GM21529 (cell line): ENCODE measurements around the gene PML.
"Not testable (repeated sequence)": the region's sequence is repeated elsewhere in the genome, so short reads cannot be mapped to it uniquely, and the experiment has no call there.

ENCODE experiments used
- ATAC-seq: cut with Tn5 transposase; IDR thresholded peaks from one replicate; pipeline ENCODE4 v1.9.1; 2021; ENCODE audit not compliant: unreplicated experiment

PML gene

DNA sequence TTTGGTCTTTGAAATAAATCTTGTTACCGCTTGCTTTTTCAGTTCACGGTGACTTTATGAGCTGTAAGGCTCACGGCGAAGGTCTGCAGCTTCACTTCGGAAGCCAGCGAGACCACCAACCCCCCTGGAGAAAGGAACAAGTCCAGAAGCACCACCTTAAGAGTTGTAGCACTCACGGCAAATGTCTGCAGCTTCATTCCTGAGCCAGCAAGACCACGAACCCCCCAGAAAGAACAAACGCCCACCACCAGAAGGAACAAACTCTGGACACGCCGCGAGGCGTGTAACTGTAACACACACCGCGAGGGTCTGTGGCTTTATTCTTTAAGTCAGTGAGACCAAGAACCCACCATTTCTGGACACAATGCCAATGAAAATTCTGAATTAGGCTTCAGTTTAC, 59.0 kb downstream of the PML start:
- no peak for ATAC-seq

DNA sequence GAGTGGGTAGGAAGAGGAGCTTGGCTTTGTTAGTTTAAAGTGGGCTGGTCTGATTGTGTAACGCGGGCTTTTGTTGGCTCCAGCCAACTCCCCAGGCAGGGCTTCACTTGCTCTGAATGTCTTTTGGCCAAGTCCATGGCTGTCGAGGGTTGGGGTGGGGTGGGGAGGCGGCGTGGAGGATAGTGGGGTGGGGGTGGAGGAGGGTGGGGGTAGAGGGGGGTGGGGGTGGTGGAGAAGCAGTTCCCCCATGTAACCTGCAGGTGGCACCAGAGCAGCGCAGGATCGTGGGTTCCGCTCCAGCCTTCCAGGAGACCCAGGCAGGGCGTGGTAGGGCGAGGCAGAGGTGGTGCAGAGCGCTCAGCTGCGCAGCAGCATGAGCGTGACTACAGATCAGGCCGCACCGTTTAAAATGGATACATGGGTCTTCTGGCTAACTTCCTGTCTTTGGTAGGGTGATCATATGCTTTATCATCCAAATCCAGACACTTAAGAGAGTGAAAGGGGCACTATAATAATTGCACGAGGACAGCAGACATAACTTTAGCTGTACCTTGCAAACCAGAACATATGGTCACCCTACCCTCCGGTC, 59.5 kb downstream of the PML start:
- no peak for ATAC-seq

- ATAC-seq: no peak
Measured at GRCh38 chr15:74055804-74056203, 61.3 kb downstream of the PML start.

DNA sequence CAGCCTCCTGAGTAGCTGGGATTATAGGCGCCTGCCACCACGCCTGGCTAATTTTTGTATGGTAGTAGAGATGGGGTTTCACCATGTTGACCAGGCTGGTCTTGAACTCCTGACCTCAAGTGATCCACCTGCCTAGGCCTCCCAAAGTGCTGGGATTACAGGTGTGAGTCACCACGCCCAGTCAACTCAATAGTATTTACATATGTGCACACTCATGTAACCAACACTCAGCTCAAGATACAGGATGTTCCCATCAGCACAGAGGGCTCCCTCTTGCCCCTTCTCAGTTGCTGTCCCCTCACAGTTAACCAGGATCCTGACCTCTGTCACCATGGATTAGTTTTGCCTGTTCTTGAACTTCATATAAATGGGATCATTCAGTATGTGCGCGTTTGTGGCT, 61.8 kb downstream of the PML start:
- ATAC-seq: not testable (repeated sequence)

DNA sequence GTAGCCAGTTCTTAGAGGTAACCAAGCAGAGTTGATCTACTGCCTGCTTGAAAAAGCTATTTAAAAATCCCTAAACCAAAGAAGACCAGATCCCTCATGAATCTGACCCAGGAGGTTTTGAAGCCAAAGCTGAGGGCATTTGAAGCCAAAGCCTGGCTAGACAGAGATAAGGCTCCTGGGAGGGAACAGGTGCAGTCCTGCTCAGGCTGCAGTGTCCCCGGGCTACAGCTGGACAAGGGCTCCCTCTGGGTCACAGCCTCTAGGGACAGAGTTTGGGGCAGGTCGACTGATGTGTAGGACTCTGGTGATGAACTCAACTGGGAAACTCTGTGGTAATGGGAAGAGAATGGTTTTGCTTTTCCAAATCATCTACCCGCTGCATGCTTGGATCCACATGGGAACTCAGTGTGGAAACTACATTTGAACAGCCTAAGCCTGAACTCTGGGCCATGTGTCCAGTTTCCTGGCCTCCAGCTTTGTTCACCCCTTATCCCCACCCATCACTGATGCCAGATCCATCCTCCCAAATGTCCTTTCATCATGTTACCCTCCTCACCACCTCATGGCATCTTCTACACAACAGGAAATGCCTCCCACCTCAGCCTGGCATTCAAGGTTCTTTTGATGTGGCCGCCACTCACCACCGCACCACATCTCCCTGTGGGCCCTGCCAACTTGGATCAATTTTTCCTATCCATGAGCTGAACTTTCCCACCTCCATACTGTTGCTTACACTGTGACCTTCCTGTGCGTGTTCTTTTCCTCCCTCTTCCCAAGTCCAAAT, 64.7 kb downstream of the PML start:
- ATAC-seq: not testable (repeated sequence)

DNA sequence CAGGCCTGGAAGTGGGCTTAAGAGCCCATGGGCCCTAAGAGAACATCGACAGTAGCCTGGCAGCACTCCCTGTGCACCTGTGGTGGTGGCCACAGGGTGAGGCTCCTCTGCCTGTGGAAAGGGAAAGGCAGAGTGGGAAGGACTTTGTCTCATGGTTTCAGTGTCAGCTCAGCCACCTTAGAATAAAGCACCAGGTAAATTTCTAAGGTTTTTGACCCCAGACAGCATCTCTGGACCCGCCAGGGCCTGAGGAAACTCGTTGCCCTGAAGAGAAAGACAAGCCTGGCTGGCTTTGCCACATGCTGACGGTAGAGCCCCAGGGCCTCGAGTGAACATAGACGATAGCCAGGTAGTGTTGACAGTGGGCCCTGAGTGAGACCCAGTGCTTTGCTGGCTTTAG, 65.7 kb downstream of the PML start:
- ATAC-seq: no peak

DNA sequence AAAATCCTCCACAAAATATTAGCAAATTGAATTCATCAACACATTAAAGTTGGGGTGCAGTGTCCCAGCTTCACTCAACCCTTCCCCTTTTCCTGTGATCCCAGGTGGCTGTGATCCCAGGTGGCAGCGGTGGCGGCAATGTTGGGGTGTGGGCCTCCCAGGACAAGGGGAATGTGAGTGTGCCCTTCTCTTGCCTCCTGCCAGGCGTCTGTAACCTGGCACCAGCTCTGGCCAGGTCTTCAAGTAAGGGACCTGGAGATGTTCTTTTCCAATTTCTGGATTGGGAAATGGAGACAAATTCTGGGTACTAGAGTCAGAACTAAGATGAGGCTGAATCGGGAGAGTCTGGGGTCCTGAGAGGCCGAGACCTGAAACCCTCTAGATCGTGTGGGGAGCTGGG, 67.7 kb downstream of the PML start:
- no peak for ATAC-seq

GRCh38 chr15:74062671-74063070, 68.2 kb downstream of the PML start:
- ATAC-seq: no peak

- ATAC-seq: not testable (repeated sequence)
Measured at GRCh38 chr15:74063425-74064146, 69.1 kb downstream of the PML start.

DNA sequence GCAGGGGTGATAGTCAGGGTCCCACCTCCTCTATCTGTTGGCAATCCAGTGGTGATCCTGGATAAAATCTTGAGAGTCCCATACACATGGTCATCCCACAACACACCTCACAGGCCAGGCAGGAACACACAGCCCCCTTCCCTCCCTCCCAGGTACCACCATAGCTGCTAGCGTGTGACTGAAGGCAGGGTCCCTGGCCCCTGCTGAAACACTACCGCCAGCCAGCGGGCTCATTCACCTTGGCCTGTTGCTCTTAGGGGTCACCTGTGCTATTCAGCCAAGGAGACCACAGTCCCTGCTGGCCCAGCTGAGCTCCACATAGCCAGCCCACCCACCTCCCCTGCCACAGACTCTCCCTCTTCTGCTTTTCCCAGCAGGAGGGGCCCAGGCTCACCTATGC, 69.7 kb downstream of the PML start:
- not testable (repeated sequence) for ATAC-seq

GRCh38 chr15:74064822-74065221, 70.3 kb downstream of the PML start:
- ATAC-seq: not testable (repeated sequence)

GRCh38 chr15:74065684-74066411, 71.3 kb downstream of the PML start:
- peak; percentile 59 for ATAC-seq

DNA sequence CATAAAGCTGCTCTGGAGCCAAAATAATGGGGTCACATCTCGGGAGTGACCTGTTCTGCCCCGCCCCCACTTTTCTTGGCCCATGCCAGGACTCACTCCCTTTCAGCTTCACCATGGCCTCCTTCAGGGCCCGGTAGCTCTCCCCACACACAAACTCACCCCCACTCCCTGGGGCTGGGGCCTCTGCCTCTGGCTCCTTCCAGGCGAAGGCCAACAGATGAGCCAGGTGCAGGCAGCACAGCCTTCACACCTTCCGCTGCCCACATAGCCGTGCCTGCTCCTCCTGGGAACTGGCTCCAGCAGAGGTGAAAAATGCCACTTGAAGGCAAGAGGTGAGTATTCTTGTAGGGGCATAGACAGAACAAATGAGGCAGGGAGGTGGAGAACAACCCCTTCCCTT, 77.1 kb downstream of the PML start:
- not testable (repeated sequence) for ATAC-seq

DNA sequence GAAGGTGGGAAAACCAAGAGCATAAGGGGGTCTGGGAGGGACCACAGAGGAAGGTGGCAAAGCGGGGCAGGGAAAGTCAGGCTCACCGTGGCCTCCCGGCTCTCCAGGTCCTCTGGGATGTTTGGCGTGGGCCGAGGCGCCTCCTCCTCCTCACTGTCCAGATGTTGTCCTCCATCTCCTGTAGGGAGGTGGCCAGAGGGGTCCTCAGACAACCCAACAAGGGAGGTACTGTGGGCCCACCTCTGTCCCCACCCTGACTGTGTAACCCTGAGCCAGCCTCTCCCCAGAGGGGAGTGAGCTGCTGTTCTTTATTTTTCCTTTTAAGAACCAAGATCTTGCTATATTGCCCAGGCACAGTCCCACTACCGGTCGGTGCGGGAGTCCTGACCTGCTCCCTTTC, 77.6 kb downstream of the PML start:
- not testable (repeated sequence) for ATAC-seq

DNA sequence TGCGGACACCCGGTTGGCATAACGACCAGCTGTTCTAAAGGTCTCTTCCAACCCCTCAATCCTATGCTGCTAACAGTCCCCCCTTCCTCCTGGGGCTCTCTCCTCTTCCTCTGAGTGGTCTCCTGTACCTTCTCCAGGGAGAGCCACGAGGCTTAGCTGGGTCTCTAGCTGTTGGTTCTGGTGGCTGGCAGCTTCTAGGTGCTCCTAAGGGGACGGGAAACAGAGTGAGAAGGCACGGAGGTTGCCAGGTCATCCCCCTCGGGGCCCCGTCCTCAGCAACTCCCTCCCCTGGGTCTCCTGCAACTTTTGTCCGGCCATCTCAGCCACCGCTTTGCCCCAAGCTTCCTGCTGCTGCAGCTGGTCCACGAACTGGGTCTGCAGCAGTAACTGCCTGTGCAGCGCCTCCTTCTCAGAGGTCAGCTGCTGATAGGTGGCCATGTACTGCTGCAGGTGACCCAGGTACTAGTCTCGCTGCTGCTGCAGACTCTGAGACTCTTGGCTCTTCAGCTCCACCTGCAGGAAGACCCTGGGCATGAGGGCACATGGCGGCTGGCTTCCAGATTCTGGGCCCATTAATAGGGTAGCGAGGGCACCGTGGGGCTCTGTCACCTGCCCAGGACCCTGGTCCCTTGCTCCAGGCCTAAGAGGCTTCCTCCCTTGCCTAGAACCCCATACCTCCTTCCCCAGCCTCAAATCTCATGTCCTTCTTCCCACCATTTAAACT, 78.3 kb downstream of the PML start:
- not testable (repeated sequence) for ATAC-seq

DNA sequence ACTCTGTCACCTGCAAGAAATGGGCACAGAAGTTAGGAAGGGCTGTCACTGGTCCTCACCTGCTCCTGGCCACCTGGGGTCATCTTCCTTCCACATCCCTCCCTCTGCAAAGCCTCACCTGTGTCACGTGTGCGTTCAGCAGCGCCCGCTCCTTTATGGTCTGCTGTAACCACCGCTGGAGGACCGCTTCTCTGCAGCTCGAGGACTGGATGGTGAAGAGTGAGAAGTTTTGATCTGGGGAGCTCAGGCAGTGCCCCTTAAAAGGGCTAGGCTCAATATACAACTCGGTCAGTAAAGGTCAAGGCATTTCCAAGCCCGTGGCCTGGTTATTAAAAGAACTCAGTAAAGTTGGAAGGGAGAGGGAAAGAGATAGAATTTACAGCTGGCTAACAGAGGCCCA, 81.3 kb downstream of the PML start:
- ATAC-seq: not testable (repeated sequence)

DNA sequence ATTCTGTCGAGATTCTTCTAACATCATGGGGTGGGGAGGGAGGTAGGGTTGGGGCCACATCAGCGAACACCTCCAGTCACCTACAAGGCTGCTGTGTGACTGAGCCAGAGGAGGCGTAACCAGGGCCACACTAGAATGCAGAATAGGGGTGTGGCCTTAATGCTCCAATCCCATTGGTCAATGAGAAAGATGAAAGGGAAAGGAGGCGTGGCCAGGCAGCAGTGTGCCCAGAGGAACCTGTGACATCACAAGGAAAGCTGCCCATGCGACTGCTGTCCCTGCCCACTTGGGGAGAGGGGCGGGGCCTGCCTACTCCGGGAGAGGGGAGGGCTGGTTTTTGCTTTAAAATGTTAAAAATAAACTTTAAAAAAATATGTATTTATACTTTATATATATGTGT, 87.9 kb downstream of the PML start, which contains the start of gene GOLGA6A:
TSS of gene GOLGA6A (minus strand) at position 101 of the 400 bp plus-strand sequence. CDS start at position 60, 41 bp downstream.
- ATAC-seq: not testable (repeated sequence)

DNA sequence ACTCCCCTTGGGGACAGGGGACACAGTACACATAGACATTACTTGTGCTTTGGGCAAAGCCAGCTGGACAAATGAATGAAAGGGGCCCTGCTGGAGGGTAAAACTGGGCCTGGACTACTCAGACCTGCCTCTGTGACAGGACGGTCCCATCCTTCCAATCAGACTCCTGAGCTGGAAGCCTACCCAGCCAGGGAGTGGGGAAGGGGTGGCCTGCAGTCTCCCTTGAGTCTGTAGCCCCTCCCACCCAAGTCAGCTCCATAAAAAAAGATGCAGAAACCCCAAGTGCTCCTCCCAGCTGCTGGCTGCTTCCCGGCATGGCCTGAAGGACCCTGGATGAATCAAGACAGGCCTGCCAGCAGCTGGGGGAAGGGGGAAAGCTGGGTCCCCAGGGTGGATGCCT, 100.1 kb downstream of the PML start:
- ATAC-seq: not testable (repeated sequence)

DNA sequence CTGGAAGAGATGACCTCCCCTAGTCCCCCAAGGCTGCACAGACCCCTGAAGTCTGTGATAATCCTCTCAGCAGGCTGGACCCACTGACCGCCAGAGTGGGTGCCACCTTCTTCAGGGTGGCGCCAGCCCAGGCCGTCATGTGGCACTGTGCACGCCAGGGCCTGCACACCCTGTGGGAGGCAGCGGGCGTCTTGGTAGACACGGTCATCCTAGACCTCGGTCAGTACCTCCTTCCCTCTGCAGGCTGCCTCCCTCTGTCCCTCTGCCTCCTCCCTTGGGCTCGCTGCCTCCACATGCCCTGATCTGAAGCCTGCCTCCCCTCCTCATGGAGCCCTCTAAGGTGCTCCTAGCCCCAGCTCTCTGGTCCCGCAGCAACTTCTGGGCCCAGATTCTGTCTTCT, 101.1 kb downstream of the PML start:
- ATAC-seq: not testable (repeated sequence)

DNA sequence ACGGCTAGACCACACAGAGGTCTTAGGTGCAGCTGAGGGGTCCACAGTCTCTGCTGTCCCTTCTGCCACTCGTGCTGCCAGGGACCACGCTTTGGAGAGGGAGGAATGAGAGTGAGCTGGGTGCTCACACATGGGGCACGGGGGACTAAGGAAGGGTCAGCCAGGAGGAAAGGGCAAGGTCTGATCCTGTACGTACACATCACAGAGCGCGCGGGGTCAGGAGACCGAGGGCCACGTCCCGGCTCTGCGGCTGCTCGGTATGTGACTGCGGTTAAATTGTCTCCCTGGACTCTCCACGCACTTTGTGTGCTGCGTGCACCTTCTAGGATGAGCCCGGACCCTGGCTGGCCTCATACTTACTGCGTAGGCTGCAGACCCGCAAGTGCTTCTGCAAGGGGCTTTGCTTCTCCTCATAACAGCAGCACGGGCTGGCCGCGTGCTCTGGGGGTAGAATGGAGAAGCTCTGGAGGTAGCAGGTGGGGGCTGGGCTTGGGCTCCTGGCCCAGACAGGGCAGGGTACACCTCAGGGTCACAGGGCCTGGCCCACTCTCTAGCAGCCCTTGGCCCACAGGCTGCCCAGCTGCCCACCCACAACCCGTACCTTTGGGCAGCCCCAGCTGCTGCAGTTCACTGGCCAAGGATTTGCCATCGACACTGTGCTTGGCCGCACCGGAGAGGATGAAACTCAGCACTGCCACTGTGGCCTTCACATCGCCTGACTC, 102.4 kb downstream of the PML start:
- ATAC-seq: not testable (repeated sequence)
